ENCODE data around the gene SCN5A.

SCN5A gene

GRCh38 chr3:38556640-38557358 is 92.7 kb downstream of the SCN5A start:
- DNase-seq: no peak

DNA sequence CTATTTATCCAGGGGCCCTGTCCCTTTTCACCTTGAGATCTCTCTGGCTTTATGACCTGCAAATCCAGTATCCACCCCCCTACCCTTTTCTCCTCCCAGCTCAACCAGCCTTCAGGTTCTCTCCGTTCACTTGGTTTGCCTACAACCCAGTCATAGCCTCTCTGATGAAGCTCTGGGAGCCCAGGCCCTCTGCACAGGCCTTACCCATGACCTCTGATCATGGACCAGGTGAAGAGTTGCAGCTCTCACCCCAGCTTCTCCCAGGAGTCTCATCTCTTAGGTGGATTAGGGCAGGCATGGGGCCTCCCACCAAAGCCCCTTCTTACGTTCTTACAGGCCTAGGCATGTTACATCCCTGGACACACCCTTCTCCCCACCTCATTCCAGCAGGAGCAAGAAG is 93.6 kb downstream of the SCN5A start:
- DNase-seq: no peak

GRCh38 chr3:38555149-38555840 is 94.2 kb downstream of the SCN5A start:
- no peak for DNase-seq

GRCh38 chr3:38554127-38554827 is 95.2 kb downstream of the SCN5A start:
- DNase-seq: no peak

DNA sequence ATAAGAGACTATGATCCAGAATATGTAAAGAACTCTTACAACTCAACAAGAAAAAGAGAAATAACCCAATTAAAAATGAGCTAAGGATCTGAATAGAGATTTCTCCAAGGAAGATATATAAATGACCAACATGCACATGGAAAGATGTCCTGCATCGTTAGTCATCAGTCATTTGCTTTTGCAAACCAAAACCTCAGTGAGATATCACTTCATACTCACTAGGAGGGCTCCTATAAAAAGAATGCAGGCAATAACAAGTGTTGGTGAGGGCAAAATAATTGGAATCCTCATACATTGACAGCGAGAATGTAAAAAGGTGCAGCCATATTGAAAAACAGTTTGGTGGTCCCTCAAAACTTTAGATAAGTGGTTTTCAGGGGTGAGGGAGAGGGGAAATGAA is 96.4 kb downstream of the SCN5A start:
- no peak for DNase-seq

DNA sequence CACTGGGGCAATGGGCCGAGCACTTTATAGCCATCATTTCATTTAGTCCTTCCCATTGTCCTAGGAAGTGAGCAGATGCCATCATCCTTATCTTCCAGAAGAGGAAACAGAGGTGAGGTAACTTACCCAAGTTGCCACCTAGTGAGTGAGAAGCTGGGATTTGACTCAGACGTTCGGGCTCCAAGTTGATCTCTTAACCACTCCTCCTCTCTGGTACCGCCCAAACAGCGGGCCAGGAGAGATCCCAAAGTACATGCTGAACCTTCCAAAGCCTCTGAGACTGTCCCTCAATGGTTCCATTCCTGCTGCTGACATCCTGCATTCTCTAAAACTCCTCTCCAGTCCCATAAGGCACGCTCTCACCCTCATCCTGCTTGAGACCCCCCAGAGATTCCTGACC is 97.1 kb downstream of the SCN5A start:
- DNase-seq: no peak

DNA sequence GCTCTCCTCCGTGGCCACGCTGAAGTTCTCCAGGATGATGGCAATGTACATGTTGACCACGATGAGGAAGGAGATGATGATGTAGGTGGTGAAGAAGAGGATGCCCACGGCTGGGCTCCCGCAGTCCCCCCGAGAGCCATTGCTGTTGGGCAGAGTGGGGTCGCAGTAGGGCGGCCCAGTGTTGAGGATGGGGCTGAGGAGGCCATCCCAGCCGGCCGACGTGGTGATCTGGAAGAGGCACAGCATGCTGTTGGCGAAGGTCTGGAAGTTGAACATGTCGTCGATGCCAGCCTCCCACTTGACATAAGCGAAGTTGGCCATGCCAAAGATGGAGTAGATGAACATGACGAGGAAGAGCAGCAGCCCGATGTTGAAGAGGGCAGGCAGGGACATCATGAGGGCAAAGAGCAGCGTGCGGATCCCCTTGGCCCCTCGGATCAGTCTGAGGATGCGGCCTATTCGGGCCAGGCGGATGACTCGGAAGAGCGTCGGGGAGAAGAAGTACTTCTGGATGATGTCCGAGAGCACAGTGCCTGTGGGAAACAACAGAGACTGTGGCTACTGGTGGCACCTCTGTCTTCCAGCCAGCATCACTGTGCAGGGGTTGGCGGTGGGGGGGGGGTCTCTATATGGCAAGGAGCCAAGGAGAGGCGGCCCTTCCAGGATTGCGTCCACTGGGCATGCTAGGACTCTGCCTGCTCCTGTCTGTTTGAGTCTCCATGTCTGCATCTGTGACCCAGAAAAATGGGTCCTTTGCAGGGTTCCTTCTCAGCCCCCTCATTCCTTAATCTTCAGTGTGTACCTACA is 98.3 kb downstream of the SCN5A start:
- no peak for DNase-seq

- DNase-seq: no peak
Measured at GRCh38 chr3:38549957-38550840, 99.3 kb downstream of the SCN5A start.

DNA sequence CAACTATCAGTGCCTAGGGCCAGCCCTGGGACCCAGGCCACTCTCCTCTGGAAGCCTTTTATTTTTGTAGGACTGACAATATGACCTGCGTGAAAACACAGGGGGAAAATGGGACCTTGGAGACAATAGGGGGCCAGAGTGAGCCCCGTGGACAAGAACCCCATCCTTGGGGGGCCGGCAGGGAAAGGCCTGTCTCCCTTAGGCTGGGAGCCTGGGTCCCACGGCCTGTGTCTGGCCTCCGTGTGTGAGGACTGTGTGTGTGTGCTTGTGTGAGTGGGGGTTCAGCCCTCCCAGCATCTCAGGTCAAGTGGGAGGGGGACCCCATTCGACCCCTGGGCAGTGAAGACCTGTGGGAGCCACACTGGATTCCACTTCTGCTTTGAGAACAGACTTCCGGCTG is 100.0 kb downstream of the SCN5A start:
- no peak for DNase-seq

DNA sequence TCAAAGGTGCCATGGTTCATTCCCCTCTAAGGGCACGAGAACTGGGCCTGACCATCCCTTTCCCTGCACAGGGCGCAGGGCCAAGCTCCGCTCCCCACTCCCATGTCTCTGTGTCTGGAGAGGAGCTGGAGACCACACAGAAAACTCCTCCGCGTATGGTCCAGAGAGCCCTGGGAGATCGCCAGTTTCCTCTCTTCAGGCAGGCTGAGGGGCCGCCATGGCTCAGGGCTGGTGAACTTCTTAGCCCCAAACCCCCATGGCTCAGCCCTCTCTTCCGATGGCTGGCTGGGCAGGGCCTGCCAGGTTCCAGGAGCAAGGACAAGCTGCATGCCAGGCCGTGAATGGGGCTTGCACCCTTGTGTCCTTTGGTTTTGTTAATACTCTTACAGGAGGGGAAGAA is 100.4 kb downstream of the SCN5A start:
- DNase-seq: no peak

DNA sequence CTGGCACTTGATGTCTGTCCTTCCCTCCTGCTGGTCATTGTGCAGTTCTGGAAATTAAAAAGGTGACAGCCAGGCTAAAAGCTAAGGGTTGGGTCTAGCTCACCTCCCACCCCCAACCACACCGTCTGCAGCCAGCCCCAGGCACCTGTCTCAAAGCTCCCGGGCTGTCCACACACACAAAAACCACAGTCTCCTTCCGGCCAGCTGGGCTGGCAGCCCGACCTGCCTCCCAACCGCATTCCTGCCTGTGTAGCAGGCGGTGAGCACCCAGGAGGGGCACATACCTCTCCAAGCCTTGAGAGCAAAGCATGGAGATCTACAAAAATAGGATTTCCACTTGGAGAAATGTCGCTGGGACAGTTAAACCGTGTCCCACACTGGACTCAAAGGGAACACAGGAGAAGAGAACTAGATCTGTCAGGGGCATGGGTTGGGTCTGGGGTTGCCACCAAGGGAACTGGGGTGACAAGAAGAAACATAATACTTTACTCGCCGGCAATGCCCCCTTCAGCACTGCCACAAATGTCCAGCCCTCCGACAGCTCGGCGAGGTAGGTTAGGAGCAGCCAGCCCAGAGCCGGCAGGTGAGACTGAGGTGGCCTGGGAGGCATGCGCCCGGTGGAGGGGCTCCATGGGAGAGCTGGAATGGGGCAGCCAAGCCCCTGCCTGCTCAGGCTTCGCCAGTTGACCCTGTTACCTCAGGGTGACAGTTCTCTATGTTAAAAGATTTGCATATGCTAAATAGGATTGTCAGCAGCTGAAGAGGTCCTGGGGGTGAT is 101.1 kb downstream of the SCN5A start:
- DNase-seq: no peak

DNA sequence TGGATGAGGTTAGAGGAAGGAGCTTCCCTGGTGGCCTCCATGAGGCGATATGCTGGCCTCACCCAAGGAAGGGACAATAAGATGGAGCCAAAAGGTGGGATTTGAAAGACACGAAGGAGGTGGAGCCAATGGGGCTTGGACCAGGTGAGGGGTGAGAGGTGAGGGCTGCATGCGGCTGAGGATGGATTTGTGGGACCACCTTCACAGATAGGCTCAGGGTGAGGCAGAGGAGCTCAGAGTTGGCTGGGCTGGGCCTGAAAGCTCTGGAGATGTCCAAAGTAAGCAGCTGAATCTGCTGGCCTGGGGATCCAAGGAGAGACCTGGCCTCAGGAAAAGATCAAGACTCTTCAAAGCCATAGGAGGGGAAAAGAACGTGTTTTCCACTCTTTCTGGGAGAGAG is 103.5 kb downstream of the SCN5A start:
- no peak for DNase-seq

DNA sequence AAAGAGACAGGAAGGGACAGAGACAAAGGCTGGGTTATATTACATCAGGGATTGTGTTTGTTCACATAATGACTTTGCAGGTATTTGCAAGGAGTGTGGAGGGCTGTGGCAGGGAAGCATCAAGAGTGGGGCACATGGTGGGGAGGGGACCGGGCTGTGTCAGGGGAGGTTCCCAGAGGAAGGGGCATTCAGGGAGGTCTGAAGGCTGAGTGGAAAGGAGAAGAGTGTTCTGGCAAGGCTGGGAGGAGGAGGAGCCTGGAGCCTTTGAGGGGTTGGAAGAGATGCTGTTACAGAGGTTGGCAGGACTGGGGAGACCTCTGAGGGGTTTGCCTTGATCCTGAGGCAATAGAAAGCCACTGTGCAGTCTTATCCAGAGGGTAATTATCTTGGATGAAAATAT is 103.9 kb downstream of the SCN5A start:
- no peak for DNase-seq

GRCh38 chr3:38544926-38545325 is 104.6 kb downstream of the SCN5A start:
- DNase-seq: no peak

DNA sequence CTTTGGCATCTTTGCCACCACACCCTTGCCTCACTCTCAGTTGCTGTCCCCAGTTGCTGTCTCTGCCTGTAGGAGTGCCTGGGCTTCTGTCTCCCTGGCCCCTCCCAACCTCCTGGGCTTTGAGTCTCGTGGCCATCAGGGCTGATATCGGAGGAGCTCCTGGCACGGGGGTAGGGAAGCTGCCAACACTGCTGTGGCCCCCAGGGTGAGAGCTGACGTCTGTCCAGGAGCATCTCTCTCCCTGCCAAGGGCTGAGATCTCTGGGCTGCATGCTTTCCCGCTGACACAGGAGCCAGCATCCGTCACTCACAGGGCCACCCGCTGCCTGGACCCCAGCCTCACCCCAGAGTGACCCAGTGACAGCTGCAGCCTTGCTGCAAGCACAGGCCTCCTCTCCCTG is 105.9 kb downstream of the SCN5A start:
- DNase-seq: no peak

- DNase-seq: no peak
Measured at GRCh38 chr3:38542401-38543298, 106.8 kb downstream of the SCN5A start.

GRCh38 chr3:38541806-38542205 is 107.7 kb downstream of the SCN5A start:
- DNase-seq: no peak

GRCh38 chr3:38538773-38539353 is 110.6 kb downstream of the SCN5A start:
- DNase-seq: no peak

- DNase-seq: no peak
Measured at GRCh38 chr3:38536671-38537070, 112.8 kb downstream of the SCN5A start.

GRCh38 chr3:38534604-38535003 is 114.9 kb downstream of the SCN5A start:
- no peak for DNase-seq

All from activated CD4-positive, alpha-beta T cell treated with anti-CD3 and anti-CD28 coated beads, Interleukin-2, amount 50 U/mL, for 4 hours (primary cell).